HEK293T (cell line): ENCODE measurements around the gene ALG8.

Experiments used
- CTCF ChIA-PET: fragments of 350-600 bp; formaldehyde crosslinking; extraction: SDS; loops from one replicate; lab custom pipeline; 2021; ENCODE audit warnings: antibody characterized with exemption, inconsistent platforms; lab: Yijun Ruan, JAX
- POLR2A ChIA-PET: fragments of 350-600 bp; formaldehyde crosslinking; extraction: SDS; loops from one replicate; lab custom pipeline; 2020; ENCODE audit warnings: antibody characterized with exemption, inconsistent platforms; lab: Yijun Ruan, JAX
- DNase-seq: peaks from one replicate; pipeline ENCODE4 v3.0.0; 2012; ENCODE audit warnings: mixed read lengths; ENCODE audit errors: extremely low spot score
- ARNT ChIP-seq: fragments of 450-650 bp; IDR thresholded peaks from 2 replicates; pipeline ENCODE4 v1.6.1; 2017; ENCODE audit warnings: mild to moderate bottlenecking
- BHLHE40 ChIP-seq: fragments of 450-650 bp; IDR thresholded peaks from 2 replicates; pipeline ENCODE4 v1.6.1; 2016; ENCODE audit warnings: mild to moderate bottlenecking, moderate library complexity, borderline replicate concordance
- CTBP1 ChIP-seq: fragments of 450-650 bp; IDR thresholded peaks from 2 replicates; pipeline ENCODE4 v1.6.1; 2016; ENCODE audit warnings: borderline replicate concordance
- ELF4 ChIP-seq: fragments of 450-650 bp; IDR thresholded peaks from 2 replicates; pipeline ENCODE4 v1.6.1; 2017; ENCODE audit warnings: antibody characterized with exemption
- FOXA1 ChIP-seq: fragments of 450-650 bp; IDR thresholded peaks from 2 replicates; pipeline ENCODE4 v1.6.1; 2016; ENCODE audit warnings: mild to moderate bottlenecking
- FOXK2 ChIP-seq: fragments of 450-650 bp; IDR thresholded peaks from 2 replicates; pipeline ENCODE4 v1.6.1; 2016; ENCODE audit warnings: mild to moderate bottlenecking
- FOXM1 ChIP-seq: fragments of 450-650 bp; IDR thresholded peaks from 2 replicates; pipeline ENCODE4 v1.6.1; 2017; ENCODE audit warnings: mild to moderate bottlenecking, borderline replicate concordance
- HDGF ChIP-seq: fragments of 450-650 bp; IDR thresholded peaks from 2 replicates; pipeline ENCODE4 v1.6.1; 2017; ENCODE audit warnings: antibody characterized with exemption, borderline replicate concordance
- L3MBTL2 ChIP-seq: fragments of 450-650 bp; conservative IDR thresholded peaks from 2 replicates; pipeline ENCODE4 v1.6.1; 2016; ENCODE audit warnings: mild to moderate bottlenecking
- LEF1 ChIP-seq: fragments of 450-650 bp; IDR thresholded peaks from 2 replicates; pipeline ENCODE4 v1.6.1; 2017; ENCODE audit warnings: mild to moderate bottlenecking, borderline replicate concordance
- NFRKB ChIP-seq: fragments of 450-650 bp; IDR thresholded peaks from 2 replicates; pipeline ENCODE4 v1.6.1; 2016; ENCODE audit warnings: mild to moderate bottlenecking, moderate library complexity
- PKNOX1 ChIP-seq: fragments of 450-650 bp; IDR thresholded peaks from 2 replicates; pipeline ENCODE4 v1.6.1; 2016
- SP1 ChIP-seq: fragments of 450-650 bp; IDR thresholded peaks from 2 replicates; pipeline ENCODE4 v1.6.1; 2017
- SUZ12 ChIP-seq: fragments of 450-650 bp; IDR thresholded peaks from 2 replicates; pipeline ENCODE4 v1.6.1; 2016; ENCODE audit warnings: mild to moderate bottlenecking
- TARDBP ChIP-seq: fragments of 450-650 bp; IDR thresholded peaks from 2 replicates; pipeline ENCODE4 v1.6.1; 2016
- ZNF384 ChIP-seq: fragments of 450-650 bp; IDR thresholded peaks from 2 replicates; pipeline ENCODE4 v1.6.1; 2016

Gene ALG8

GRCh38 chr11:78066471-78066870 lies 73.0 kb downstream of the ALG8 start:
- TF ChIP-seq L3MBTL2 (no peak), CTBP1 (no peak), FOXA1 (no peak), TARDBP (no peak), BHLHE40 (no peak), FOXK2 (no peak), ZNF384 (no peak), SUZ12 (no peak), ELF4 (no peak), FOXM1 (no peak), PKNOX1 (no peak), NFRKB (no peak), LEF1 (no peak), HDGF (no peak), ARNT (no peak), SP1 (no peak)
- DNase-seq, result no peak
- ChIA-PET POLR2A (no interaction called here), CTCF (no interaction called here)

GRCh38 chr11:78065203-78065602 lies 74.2 kb downstream of the ALG8 start:
- POLR2A ChIA-PET, result interaction anchor here (0.9 kb wide), 1 partner anchor 13 kb away, joined by 3 read pairs; no protein-coding TSS in a partner anchor
- TF ChIP-seq SP1 (no peak), FOXA1 (no peak), LEF1 (no peak), BHLHE40 (no peak), PKNOX1 (no peak), SUZ12 (no peak), ZNF384 (no peak), ELF4 (no peak), HDGF (no peak), FOXM1 (no peak), NFRKB (no peak), ARNT (no peak), TARDBP (no peak), CTBP1 (no peak), FOXK2 (no peak)
- DNase-seq, result no peak
- CTCF ChIA-PET, result no interaction called here

- DNase-seq, result no peak
- ChIA-PET POLR2A (no interaction called here), CTCF (no interaction called here)
- TF ChIP-seq FOXA1 (no peak), SUZ12 (no peak), ARNT (no peak), LEF1 (no peak), ELF4 (no peak), FOXM1 (no peak), PKNOX1 (no peak), L3MBTL2 (no peak), SP1 (no peak), CTBP1 (no peak), ZNF384 (no peak), NFRKB (no peak), FOXK2 (no peak), TARDBP (no peak), BHLHE40 (no peak), HDGF (no peak)
These were observed 75.8 kb downstream of the ALG8 start, which contains the start of gene THRSP for GRCh38 chr11:78063440-78064181. Gene THRSP (plus strand): TSS chr11:78063861. CDS start chr11:78063882, 21 bp downstream.

GRCh38 chr11:78062671-78063070 lies 76.8 kb downstream of the ALG8 start:
- DNase-seq, result no peak
- POLR2A ChIA-PET, result no interaction called here
- CTCF ChIA-PET, result interaction anchor here (0.6 kb wide), 1 partner anchor 230 kb away, joined by 3 read pairs; no protein-coding TSS in a partner anchor
- TF ChIP-seq ZNF384, result no peak
- TF ChIP-seq SUZ12, result no peak
- TF ChIP-seq CTBP1, result no peak
- TF ChIP-seq ELF4, result no peak
- TF ChIP-seq BHLHE40, result no peak
- no peak for TF ChIP-seq SP1
- TF ChIP-seq NFRKB, result no peak
- TF ChIP-seq FOXK2, result no peak
- no peak for TF ChIP-seq FOXA1
- no peak for TF ChIP-seq L3MBTL2
- TF ChIP-seq ARNT, result no peak
- TF ChIP-seq TARDBP, result no peak
- no peak for TF ChIP-seq PKNOX1

- ChIA-PET POLR2A (interaction anchor here (1.2 kb wide), 1 partner anchor 17 kb away, joined by 3 read pairs; the partner anchor contains the start of gene NDUFC2), CTCF (interaction anchor here (0.6 kb wide), 2 partner anchors 231 to 516 kb away, joined by 3 read pairs; no protein-coding TSS in a partner anchor)
- no peak for TF ChIP-seq LEF1
- no peak for TF ChIP-seq BHLHE40
- DNase-seq, result no peak
These were observed 77.5 kb downstream of the ALG8 start for GRCh38 chr11:78061921-78062311.
